GM23338 (cell line): ENCODE measurements around the gene ASTN1. TPM values are rescaled to one million over a fixed set of nuclear protein-coding genes. Genes with fewer than 3 reads are reported as not detected.

Experiments used
- ATAC-seq: fragments of 200-7000 bp; cut with Tn5 transposase; 3 replicates; pipeline ENCODE4 v1.9.1; 2020
- DNase-seq: peaks from one replicate; pipeline ENCODE4 v3.0.0-alpha.2; 2015; ENCODE audit warnings: low spot score
- H2AFZ ChIP-seq: fragments of 200-600 bp; sonication (generic); 2 replicates; pipeline ENCODE4 v1.8.0; 2016; ENCODE audit warnings: antibody characterized with exemption, mild to moderate bottlenecking, moderate library complexity
- H3F3A ChIP-seq: fragments of 200-600 bp; sonication (generic); replicated peaks from 2 replicates; pipeline ENCODE4 v1.8.0; 2017; ENCODE audit warnings: antibody characterized with exemption, mixed run types, low read depth
- H3K27ac ChIP-seq: fragments of 200-600 bp; sonication (generic); 2 replicates; pipeline ENCODE4 v1.6.1; 2016; ENCODE audit warnings: low read depth
- H3K27me3 ChIP-seq: fragments of 200-600 bp; sonication (generic); 2 replicates; pipeline ENCODE4 v1.8.0; 2016; ENCODE audit warnings: mild to moderate bottlenecking, mixed run types, moderate library complexity; ENCODE audit not compliant: insufficient read depth
- H3K36me3 ChIP-seq: fragments of 200-600 bp; sonication (generic); 2 replicates; pipeline ENCODE4 v1.8.0; 2016; ENCODE audit warnings: mild to moderate bottlenecking; ENCODE audit not compliant: insufficient read depth
- H3K4me1 ChIP-seq: fragments of 200-600 bp; sonication (generic); 2 replicates; pipeline ENCODE4 v1.8.0; 2016; ENCODE audit warnings: mild to moderate bottlenecking, moderate library complexity; ENCODE audit not compliant: insufficient read depth
- H3K4me2 ChIP-seq: fragments of 200-600 bp; sonication (generic); 2 replicates; pipeline ENCODE4 v1.7.1; 2017; ENCODE audit warnings: mixed run types
- H3K4me3 ChIP-seq: fragments of 200-600 bp; sonication (generic); 2 replicates; pipeline ENCODE4 v1.6.1; 2016; ENCODE audit warnings: mixed run types
- H3K79me2 ChIP-seq: fragments of 200-600 bp; sonication (generic); replicated peaks from 2 replicates; pipeline ENCODE4 v1.8.0; 2017; ENCODE audit warnings: mild to moderate bottlenecking; ENCODE audit not compliant: insufficient read depth
- H3K9me2 ChIP-seq: fragments of 200-600 bp; sonication (generic); 2 replicates; pipeline ENCODE4 v1.8.0; 2017; ENCODE audit not compliant: insufficient read depth
- H4K20me1 ChIP-seq: fragments of 200-600 bp; sonication (generic); replicated peaks from 2 replicates; pipeline ENCODE4 v1.8.0; 2017; ENCODE audit warnings: mild to moderate bottlenecking; ENCODE audit not compliant: insufficient read depth
- H3K27ac Mint-ChIP-seq: 2 replicates; pipeline ENCODE4 v1.8.0; 2020; ENCODE audit warnings: inconsistent platforms, mild to moderate bottlenecking, moderate library complexity, mixed read lengths
- H3K27me3 Mint-ChIP-seq: 3 replicates; pipeline ENCODE4 v1.8.0; 2022; ENCODE audit warnings: low read depth, mild to moderate bottlenecking, moderate library complexity, mixed read lengths, inconsistent platforms; ENCODE audit not compliant: insufficient read depth, poor library complexity
- H3K36me3 Mint-ChIP-seq: 3 replicates; pipeline ENCODE4 v1.8.0; 2021; ENCODE audit warnings: low read depth, mild to moderate bottlenecking, inconsistent platforms, moderate library complexity, mixed read lengths
- H3K4me1 Mint-ChIP-seq: 3 replicates; pipeline ENCODE4 v1.8.0; 2020; ENCODE audit warnings: mild to moderate bottlenecking, inconsistent platforms, mixed read lengths
- H3K4me3 Mint-ChIP-seq: 3 replicates; pipeline ENCODE4 v1.8.0; 2021; ENCODE audit warnings: moderate library complexity, mild to moderate bottlenecking, inconsistent platforms, mixed read lengths
- H3K9me3 Mint-ChIP-seq: 3 replicates; pipeline ENCODE4 v1.8.0; 2020; ENCODE audit warnings: moderate library complexity, mild to moderate bottlenecking, inconsistent platforms, mixed read lengths
- CREB1 ChIP-seq: fragments of 250-450 bp; sonication (Bioruptor Pico); IDR thresholded peaks from 2 replicates; pipeline ENCODE4 v1.5.0; 2020; ENCODE audit warnings: low read depth, mild to moderate bottlenecking, moderate library complexity
- EZH2phosphoT487 ChIP-seq: fragments of 200-600 bp; sonication (generic); IDR thresholded peaks from one replicate; pipeline ENCODE4 v1.8.1; 2018; ENCODE audit warnings: antibody characterized with exemption; ENCODE audit not compliant: unreplicated experiment
- NANOG ChIP-seq: IDR thresholded peaks from 2 replicates; pipeline ENCODE4 v1.6.1; 2016; ENCODE audit warnings: antibody characterized with exemption, borderline replicate concordance
- STAT1 ChIP-seq: IDR thresholded peaks from one replicate; pipeline ENCODE4 v1.6.1; 2016; ENCODE audit warnings: antibody characterized with exemption; ENCODE audit not compliant: unreplicated experiment
- ZNF331 ChIP-seq: fragments of 250-450 bp; sonication (Bioruptor Pico); IDR thresholded peaks from 2 replicates; pipeline ENCODE4 v1.5.0; 2020; ENCODE audit warnings: low read depth, mild to moderate bottlenecking, moderate library complexity
- ZNF462 ChIP-seq: fragments of 250-450 bp; sonication (Bioruptor Pico); IDR thresholded peaks from 2 replicates; pipeline ENCODE4 v1.5.0; 2020; ENCODE audit warnings: mild to moderate bottlenecking, moderate library complexity
- polyA plus RNA-seq: library from polyadenylated mRNA; unstranded; fragments of >200 nt; fragmentation: Nextera tagmentation; extraction: Ambion mirVana; gene quantifications from 2 replicates; pipeline ENCODE4 v1.2.1, GENCODE V29; 2016
- total RNA-seq: library from RNA; depleted of rRNA; stranded (reverse); fragments of >200 nt; shearing (Covaris generic); gene quantifications from 2 replicates; pipeline ENCODE4 v1.2.3, GENCODE V29; 2014

Gene ASTN1
- total and polyA plus RNA-seq, 2 experiments from 2014 or later = 2.0 to 5.2 TPM

- ATAC-seq (no peak), DNase-seq (no peak)
- no peak overlapping the region for H3K4me2 ChIP-seq
- H2AFZ ChIP-seq = no peak overlapping the region
- no peak overlapping the region for H3K27ac ChIP-seq
- no peaks in the 10 kb centered on the region for H3K9me3 Mint-ChIP-seq
- H3F3A ChIP-seq = no peaks in the 10 kb centered on the region
- peaks cover 3% of the 10 kb centered on the region; the same call in 2 of the 3 replicates for H3K4me1 Mint-ChIP-seq
- H3K4me1 ChIP-seq = peaks cover 8% of the 10 kb centered on the region; the same call in 1 of the 2 replicates
- no peaks in the 10 kb centered on the region for H3K79me2 ChIP-seq
- H3K27me3 ChIP-seq = no peaks in the 10 kb centered on the region
- H3K36me3 Mint-ChIP-seq = no peaks in the 10 kb centered on the region
- no peak overlapping the region for H3K4me3 ChIP-seq
- H3K4me3 Mint-ChIP-seq = no peak overlapping the region
- H3K9me2 ChIP-seq = no peaks in the 10 kb centered on the region
- H3K36me3 ChIP-seq = no peaks in the 10 kb centered on the region
- TF ChIP-seq EZH2phosphoT487 (no peak), NANOG (no peak), ZNF331 (CRISPR knock-in tag) (no peak), STAT1 (no peak), CREB1 (CRISPR knock-in tag) (no peak)
- H4K20me1 ChIP-seq = no peaks in the 10 kb centered on the region
- H3K27me3 Mint-ChIP-seq = peaks cover 4% of the 10 kb centered on the region
- no peak overlapping the region for H3K27ac Mint-ChIP-seq
These were observed 110.9 kb downstream of the ASTN1 start for GRCh38 chr1:177053648-177054047.

GRCh38 chr1:177048314-177049069 is 116.0 kb downstream of the ASTN1 start:
- no peaks in the 10 kb centered on the region for H3K79me2 ChIP-seq
- ATAC-seq (peak; percentile 44), DNase-seq (no peak)
- H3K4me3 ChIP-seq = no peak overlapping the region
- peaks cover 4% of the 10 kb centered on the region; the same call in 1 of the 2 replicates for H3K9me2 ChIP-seq
- H3K27me3 ChIP-seq = no peaks in the 10 kb centered on the region
- H4K20me1 ChIP-seq = no peaks in the 10 kb centered on the region
- no peak overlapping the region for H2AFZ ChIP-seq
- H3K36me3 Mint-ChIP-seq = no peaks in the 10 kb centered on the region
- H3K4me1 Mint-ChIP-seq = peaks cover 38% of the 10 kb centered on the region
- no peak overlapping the region for H3K27ac ChIP-seq
- no peaks in the 10 kb centered on the region for H3K36me3 ChIP-seq
- no peak overlapping the region for H3K4me3 Mint-ChIP-seq
- H3K9me3 Mint-ChIP-seq = no peaks in the 10 kb centered on the region
- H3F3A ChIP-seq = no peaks in the 10 kb centered on the region
- H3K4me2 ChIP-seq = no peak overlapping the region
- peaks cover 5% of the 10 kb centered on the region for H3K27me3 Mint-ChIP-seq
- H3K4me1 ChIP-seq = peaks cover 22% of the 10 kb centered on the region
- TF ChIP-seq ZNF462 (CRISPR knock-in tag) (peak; percentile 82), NANOG (no peak)
- H3K27ac Mint-ChIP-seq = no peak overlapping the region
